Neuronal stem cell (in vitro differentiated cells): ENCODE data around the gene KLHL6.

Experiments used
- DNase-seq: peaks from one replicate; pipeline ENCODE4 v3.0.0-alpha.2; 2013; ENCODE audit warnings: low spot score
- H2AFZ ChIP-seq: one replicate; pipeline ENCODE4 v1.6.1; 2013; ENCODE audit warnings: mild to moderate bottlenecking, low read length, inconsistent platforms
- H2AK5ac ChIP-seq: 2 replicates; pipeline ENCODE4 v1.6.1; 2013; ENCODE audit warnings: low read depth, mild to moderate bottlenecking, inconsistent platforms, low read length, moderate library complexity, mixed read lengths
- H2BK120ac ChIP-seq: 2 replicates; pipeline ENCODE4 v1.6.1; 2013; ENCODE audit warnings: low read depth, mild to moderate bottlenecking, inconsistent platforms, low read length, moderate library complexity, mixed read lengths
- H2BK12ac ChIP-seq: one replicate; pipeline ENCODE4 v1.6.1; 2013; ENCODE audit warnings: low read length, inconsistent platforms
- H2BK15ac ChIP-seq: 2 replicates; pipeline ENCODE4 v1.6.1; 2013; ENCODE audit warnings: mild to moderate bottlenecking, low read length, inconsistent platforms, mixed read lengths
- H2BK5ac ChIP-seq: one replicate; pipeline ENCODE4 v1.6.1; 2013; ENCODE audit warnings: inconsistent platforms, mild to moderate bottlenecking, low read length, moderate library complexity
- H3K14ac ChIP-seq: one replicate; pipeline ENCODE4 v1.6.1; 2013; ENCODE audit warnings: low read length, inconsistent platforms
- H3K18ac ChIP-seq: 2 replicates; pipeline ENCODE4 v1.6.1; 2013; ENCODE audit warnings: low read length, inconsistent platforms
- H3K23ac ChIP-seq: 2 replicates; pipeline ENCODE4 v1.6.1; 2013; ENCODE audit warnings: low read depth, mild to moderate bottlenecking, mixed read lengths, low read length, inconsistent platforms; ENCODE audit not compliant: poor library complexity
- H3K27ac ChIP-seq: replicated peaks from 3 replicates; pipeline ENCODE4 v1.5.1; 2013; ENCODE audit warnings: low read length, inconsistent platforms
- H3K27me3 ChIP-seq, 3 experiments: 2 replicates each; pipeline ENCODE4 v1.6.1; 2013; ENCODE audit warnings: low read length in 3 of 3, mild to moderate bottlenecking in 2 of 3, inconsistent platforms in 1 of 3, low read depth in 1 of 3, mixed read lengths in 1 of 3, moderate library complexity in 1 of 3; ENCODE audit not compliant: control insufficient read depth in 3 of 3, insufficient read depth in 3 of 3
- H3K36me3 ChIP-seq, 2 donors: replicated peaks in 1 of 2; 2 replicates each; pipeline ENCODE4 v1.6.1; 2013; ENCODE audit warnings: low read length in 2 of 2; ENCODE audit not compliant: control insufficient read depth in 2 of 2, insufficient read depth in 2 of 2
- H3K4ac ChIP-seq: 2 replicates; pipeline ENCODE4 v1.6.1; 2013; ENCODE audit warnings: inconsistent platforms, mild to moderate bottlenecking, low read length, moderate library complexity
- H3K4me1 ChIP-seq, 2 donors: 1 replicate in 1 of 2; 2 replicates in 1 of 2; pipeline ENCODE4 v1.6.1; 2013; ENCODE audit warnings: low read length in 2 of 2, low read depth in 1 of 2; ENCODE audit not compliant: control insufficient read depth in 2 of 2, insufficient read depth in 1 of 2
- H3K4me2 ChIP-seq: one replicate; pipeline ENCODE4 v1.6.1; 2013; ENCODE audit warnings: mild to moderate bottlenecking, low read length, inconsistent platforms; ENCODE audit not compliant: insufficient read depth, poor library complexity, severe bottlenecking
- H3K4me3 ChIP-seq, 2 donors: 2 replicates each; pipeline ENCODE4 v1.5.1; 2013; ENCODE audit warnings: low read length in 2 of 2, mild to moderate bottlenecking in 2 of 2, inconsistent platforms in 1 of 2, moderate library complexity in 1 of 2
- H3K79me1 ChIP-seq: one replicate; pipeline ENCODE4 v1.6.1; 2013; ENCODE audit warnings: low read depth, mild to moderate bottlenecking, inconsistent platforms, low read length, moderate library complexity
- H3K9ac ChIP-seq: one replicate; pipeline ENCODE4 v1.6.1; 2013; ENCODE audit warnings: mild to moderate bottlenecking, low read depth, low read length, inconsistent platforms; ENCODE audit not compliant: poor library complexity
- H3K9me3 ChIP-seq, 2 donors: replicated peaks in 1 of 2; 2 replicates each; pipeline versions ENCODE3 to v1.6.1; 2013; ENCODE audit warnings: low read length in 2 of 2, mild to moderate bottlenecking in 2 of 2, inconsistent platforms in 1 of 2, low read depth in 1 of 2, mixed read lengths in 1 of 2, moderate library complexity in 1 of 2; ENCODE audit not compliant: control insufficient read depth in 2 of 2, insufficient read depth in 1 of 2
- H4K8ac ChIP-seq: one replicate; pipeline ENCODE4 v1.6.1; 2013; ENCODE audit warnings: low read depth, mild to moderate bottlenecking, inconsistent platforms, low read length, moderate library complexity
- H4K91ac ChIP-seq: one replicate; pipeline ENCODE4 v1.6.1; 2013; ENCODE audit warnings: low read length, low read depth, mild to moderate bottlenecking, inconsistent platforms; ENCODE audit not compliant: poor library complexity
- WGBS, 2 donors: extraction: QIAGEN DNeasy Blood & Tissue Kit; methylation state at CpG; one replicate each; pipeline ENCODE4 v1.1.7; 2013; ENCODE audit warnings: missing lambda C conversion rate in 2 of 2, mixed read lengths in 1 of 2; ENCODE audit not compliant: insufficient read length in 2 of 2, insufficient replicate concordance in 1 of 2; ENCODE audit errors: extremely low coverage in 2 of 2; 5-methylcytosine and 5-hydroxymethylcytosine counted together

The KLHL6 gene

GRCh38 chr3:183584914-183585280 is 29.4 kb upstream of the KLHL6 start:
- H2AK5ac ChIP-seq: no peak overlapping the region
- H3K4me3 ChIP-seq: no peak overlapping the region
- peak overlapping the region; percentile 10 for H2AFZ ChIP-seq
- H4K91ac ChIP-seq: no peak overlapping the region
- H3K4me2 ChIP-seq: no peak overlapping the region
- H2BK12ac ChIP-seq: no peak overlapping the region
- H3K27me3 ChIP-seq: peaks cover 0 to 4% (median 0%) of the 10 kb centered on the region in 3 experiments
- no peak overlapping the region for H3K27ac ChIP-seq
- H3K9me3 ChIP-seq: no peaks in the 10 kb centered on the region
- H2BK15ac ChIP-seq: no peak overlapping the region
- H2BK120ac ChIP-seq: no peak overlapping the region
- no peaks in the 10 kb centered on the region for H3K79me1 ChIP-seq
- DNase-seq: no peak
- H3K18ac ChIP-seq: no peak overlapping the region
- no peak overlapping the region for H3K23ac ChIP-seq
- H4K8ac ChIP-seq: no peak overlapping the region
- H3K4ac ChIP-seq: no peak overlapping the region
- WGBS, 2 donors: no CpG with 5 or more reads among the region's 3 CpGs
- peaks cover 2 to 7% of the 10 kb centered on the region in 2 donors for H3K4me1 ChIP-seq
- no peaks in the 10 kb centered on the region for H3K36me3 ChIP-seq
- no peak overlapping the region for H3K14ac ChIP-seq
- no peak overlapping the region for H2BK5ac ChIP-seq
- no peak overlapping the region for H3K9ac ChIP-seq

DNA sequence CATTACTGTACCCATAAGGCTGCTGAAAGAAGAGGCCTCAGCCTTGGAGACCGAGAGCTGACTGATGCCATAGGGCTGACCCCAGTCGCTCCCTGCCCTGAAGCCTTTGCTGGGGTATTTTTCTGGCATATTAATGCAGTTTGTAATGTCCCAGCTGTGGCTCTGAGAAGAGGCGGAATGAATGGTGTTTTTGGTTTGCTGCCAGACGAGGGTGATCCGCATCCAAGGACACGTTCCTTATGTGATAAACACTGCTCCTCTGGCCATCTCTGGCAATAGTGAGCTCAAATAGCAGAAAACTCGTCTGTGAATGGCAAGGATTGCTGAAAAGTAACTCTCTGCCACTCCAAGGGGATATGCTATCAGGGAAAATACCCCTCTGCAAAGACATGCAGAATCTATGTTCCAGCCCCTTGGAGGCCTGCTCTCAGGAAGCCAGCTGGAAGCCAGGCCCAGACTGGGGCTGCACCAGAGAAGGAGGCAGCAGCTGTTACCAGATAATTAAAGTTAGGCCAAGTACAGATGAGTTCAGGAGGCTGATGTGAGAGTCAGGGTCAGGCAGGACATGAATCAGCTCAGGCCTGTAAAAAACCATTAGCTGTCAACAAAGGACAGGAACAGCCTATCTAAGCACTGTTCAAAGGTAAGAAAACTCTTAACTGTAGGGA is 28.9 kb upstream of the KLHL6 start:
- H2BK5ac ChIP-seq: no peak overlapping the region
- H2AK5ac ChIP-seq: no peak overlapping the region
- peaks cover 0 to 4% (median 0%) of the 10 kb centered on the region in 3 experiments for H3K27me3 ChIP-seq
- no peak overlapping the region for H2BK15ac ChIP-seq
- H3K18ac ChIP-seq: peak overlapping the region; percentile 15
- no peaks in the 10 kb centered on the region for H3K36me3 ChIP-seq
- no peak overlapping the region for H2BK120ac ChIP-seq
- H3K79me1 ChIP-seq: no peaks in the 10 kb centered on the region
- WGBS, 2 donors: no CpG with 5 or more reads among the region's 7 CpGs
- H3K4me1 ChIP-seq: peaks cover 2 to 7% of the 10 kb centered on the region in 2 donors
- no peak overlapping the region for H3K4me3 ChIP-seq
- H3K4ac ChIP-seq: no peak overlapping the region
- no peak overlapping the region for H3K9ac ChIP-seq
- H3K14ac ChIP-seq: no peak overlapping the region
- H4K91ac ChIP-seq: no peak overlapping the region
- H3K27ac ChIP-seq: no peak overlapping the region
- H3K9me3 ChIP-seq: no peaks in the 10 kb centered on the region
- no peak overlapping the region for H4K8ac ChIP-seq
- peak overlapping the region; percentile 10 for H2AFZ ChIP-seq
- DNase-seq: no peak
- no peak overlapping the region for H3K23ac ChIP-seq
- no peak overlapping the region for H3K4me2 ChIP-seq
- no peak overlapping the region for H2BK12ac ChIP-seq

- Histone ChIP-seq H3K4me1 (peaks cover 2 to 7% of the 10 kb centered on the region in 2 donors), H3K18ac (peak overlapping the region; percentile 15), H3K4ac (no peak overlapping the region), H3K14ac (no peak overlapping the region), H2BK15ac (no peak overlapping the region), H3K4me3 (no peak overlapping the region), H2BK12ac (no peak overlapping the region), H3K27ac (no peak overlapping the region), H3K4me2 (no peak overlapping the region), H3K27me3 (no peaks in the 10 kb centered on the region), H2AFZ (peak overlapping the region; percentile 28), H3K9me3 (no peaks in the 10 kb centered on the region), H3K36me3 (no peaks in the 10 kb centered on the region), H2BK120ac (no peak overlapping the region), H3K23ac (no peak overlapping the region), H2AK5ac (no peak overlapping the region), H3K9ac (no peak overlapping the region), H4K91ac (no peak overlapping the region), H2BK5ac (no peak overlapping the region), H4K8ac (no peak overlapping the region), H3K79me1 (no peaks in the 10 kb centered on the region)
- no peak for DNase-seq
- no CpG with 5 or more reads among the region's 5 CpGs for WGBS, 2 donors
These were observed 28.1 kb upstream of the KLHL6 start for GRCh38 chr3:183583331-183584245.

DNA sequence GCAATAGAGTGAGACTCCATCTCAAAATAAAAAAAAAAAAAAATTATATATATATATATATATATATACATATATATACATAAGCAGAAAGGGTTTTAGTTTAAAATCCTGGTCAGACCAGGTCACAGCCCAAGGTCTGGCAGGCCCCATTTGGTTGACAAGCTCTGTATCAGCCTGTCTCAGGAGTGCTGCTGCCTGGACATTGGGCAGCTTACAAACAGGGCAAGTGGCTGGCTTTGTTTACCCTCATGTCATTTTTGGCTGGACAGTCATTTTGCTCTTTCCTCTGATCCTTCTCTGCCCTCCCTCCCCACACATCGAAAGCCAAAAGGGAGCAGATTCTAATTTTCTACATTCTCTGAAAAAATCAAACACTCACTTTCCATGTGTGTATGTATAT is 26.7 kb upstream of the KLHL6 start:
- H3K4me1 ChIP-seq: peaks cover 5 to 7% of the 10 kb centered on the region in 2 donors
- H3K9me3 ChIP-seq: peaks cover 0 to 2% of the 10 kb centered on the region in 2 donors
- H3K27ac ChIP-seq: no peak overlapping the region
- H3K9ac ChIP-seq: no peak overlapping the region
- no peak for DNase-seq
- H2AK5ac ChIP-seq: no peak overlapping the region
- H3K79me1 ChIP-seq: no peaks in the 10 kb centered on the region
- H2BK5ac ChIP-seq: no peak overlapping the region
- no peak overlapping the region for H3K4ac ChIP-seq
- no peak overlapping the region for H2BK12ac ChIP-seq
- no peak overlapping the region for H3K23ac ChIP-seq
- no peak overlapping the region for H4K8ac ChIP-seq
- H3K36me3 ChIP-seq: no peaks in the 10 kb centered on the region
- H2AFZ ChIP-seq: no peak overlapping the region
- no peak overlapping the region for H3K4me2 ChIP-seq
- no peak overlapping the region for H3K18ac ChIP-seq
- no peak overlapping the region for H2BK120ac ChIP-seq
- no CpG with 5 or more reads among the region's 1 CpG for WGBS, 2 donors
- H3K4me3 ChIP-seq: no peak overlapping the region
- H2BK15ac ChIP-seq: no peak overlapping the region
- no peak overlapping the region for H3K14ac ChIP-seq
- H4K91ac ChIP-seq: no peak overlapping the region
- no peaks in the 10 kb centered on the region for H3K27me3 ChIP-seq
